Measurements from ENCODE around the gene HLA-DOA.

The HLA-DOA gene

GRCh38 chr6:33015798-33016197 lies 6.4 kb upstream of the HLA-DOA start:
- no peak for DNase-seq

- no peak for DNase-seq
These were observed 5.6 kb upstream of the HLA-DOA start for GRCh38 chr6:33014841-33015634.

DNA sequence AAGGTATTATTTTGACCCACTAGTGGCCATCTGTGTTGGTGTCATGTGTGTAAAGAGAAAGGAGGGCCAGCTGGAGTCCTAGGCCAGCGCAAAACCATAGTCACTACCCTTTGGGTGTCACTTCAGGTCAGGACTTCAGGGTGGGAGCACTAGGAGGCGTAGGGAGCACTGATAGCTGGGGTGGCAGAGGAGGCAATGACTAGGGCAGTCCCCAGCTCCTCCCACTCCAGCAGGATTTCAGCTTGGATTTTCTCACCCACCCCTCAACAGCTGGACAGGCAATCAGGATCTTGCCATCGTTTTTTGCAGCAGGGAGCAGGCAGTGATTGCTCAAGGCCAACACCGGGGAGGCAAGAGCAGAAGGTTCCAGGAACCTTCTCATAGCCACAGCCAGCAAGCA lies 4.2 kb upstream of the HLA-DOA start:
- no peak for DNase-seq

DNA sequence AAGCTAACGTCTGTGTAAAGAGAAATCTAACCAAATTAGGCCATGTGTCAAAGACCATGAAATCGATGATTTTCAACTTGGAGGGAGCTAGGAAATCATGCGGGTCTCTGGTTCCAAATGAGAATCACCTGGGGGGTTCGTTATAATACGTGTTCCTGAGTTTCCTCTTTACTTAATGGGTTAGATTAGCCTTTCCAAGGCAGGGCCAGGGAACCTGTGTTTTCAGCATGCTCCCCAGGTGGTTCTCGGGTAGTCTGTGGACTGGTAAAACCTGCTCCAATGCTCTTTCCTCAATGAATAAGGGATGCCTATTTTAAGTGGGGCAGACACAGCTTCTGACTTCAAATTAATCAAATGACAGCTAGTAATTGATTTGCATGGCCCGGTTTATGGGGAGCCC lies 965 bp upstream of the HLA-DOA start:
- DNase-seq, result no peak

GRCh38 chr6:33007831-33008400 lies 1.5 kb downstream of the HLA-DOA start:
- no peak for DNase-seq

DNA sequence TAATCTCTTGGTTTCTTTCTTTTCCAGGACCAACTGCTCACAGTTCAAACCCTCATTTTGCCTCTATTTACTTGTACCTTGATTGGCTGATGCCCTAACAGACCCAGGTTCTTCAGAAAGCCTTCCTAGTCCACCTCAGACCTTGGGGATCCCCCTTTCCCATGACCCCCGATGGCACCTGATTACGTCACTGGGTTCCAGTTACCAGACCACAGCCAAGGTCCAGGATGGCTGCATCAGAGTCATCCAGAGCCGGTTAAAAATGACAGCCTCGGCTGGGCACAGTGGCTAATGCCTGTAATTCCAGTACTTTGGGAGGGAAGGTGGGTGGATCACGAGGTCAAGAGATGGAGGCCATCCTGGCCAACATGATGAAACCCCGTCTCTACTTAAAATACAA lies 4.5 kb downstream of the HLA-DOA start:
- no peak for DNase-seq

- DNase-seq, result no peak
These were observed 7.7 kb downstream of the HLA-DOA start for GRCh38 chr6:33001685-33002084.

DNA sequence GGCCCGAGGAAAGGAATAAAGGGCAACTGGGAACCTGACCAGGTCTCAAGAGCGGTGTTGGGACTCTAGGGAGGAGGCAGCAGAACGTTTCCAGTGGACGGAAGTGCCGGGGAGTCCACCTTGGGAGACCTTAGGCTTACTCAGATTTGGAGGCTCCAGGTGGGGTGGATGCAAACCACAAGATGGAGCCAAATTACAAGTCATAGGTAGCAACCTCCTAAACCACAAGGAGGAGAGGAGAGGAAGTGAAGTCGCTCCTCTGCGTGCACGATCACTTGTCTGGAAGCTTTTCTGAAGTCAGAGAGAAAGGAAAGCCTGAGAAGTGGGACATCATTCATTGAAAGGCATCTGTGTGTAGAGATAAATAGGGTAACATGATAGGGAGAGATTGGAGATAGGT lies 9.3 kb downstream of the HLA-DOA start:
- no peak for DNase-seq

- no peak for DNase-seq
These were observed 13.9 kb downstream of the HLA-DOA start for GRCh38 chr6:32995448-32995847.

GRCh38 chr6:32993363-32993973 lies 15.9 kb downstream of the HLA-DOA start:
- no peak for DNase-seq

GRCh38 chr6:32991972-32992371 lies 17.4 kb downstream of the HLA-DOA start:
- no peak for DNase-seq

DNA sequence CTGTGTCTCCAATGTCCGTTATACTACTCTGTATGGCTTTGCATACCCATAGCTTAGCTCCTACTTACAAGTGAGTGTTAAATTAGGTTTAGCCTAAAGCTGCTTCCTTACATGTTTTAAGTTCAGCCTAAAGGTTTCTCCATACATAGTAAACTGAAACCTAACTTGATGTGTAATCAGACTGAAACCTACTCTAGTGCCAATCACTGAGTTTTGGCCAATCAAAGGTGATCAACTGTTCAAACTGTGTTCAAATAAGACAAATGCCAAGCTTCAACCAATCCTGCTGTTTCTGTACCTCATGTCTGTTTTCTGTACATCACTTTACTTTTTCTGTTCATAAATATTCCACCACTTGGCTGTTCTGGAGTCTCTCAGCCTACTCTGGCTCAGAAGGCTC lies 20.0 kb downstream of the HLA-DOA start:
- DNase-seq, result no peak

DNA sequence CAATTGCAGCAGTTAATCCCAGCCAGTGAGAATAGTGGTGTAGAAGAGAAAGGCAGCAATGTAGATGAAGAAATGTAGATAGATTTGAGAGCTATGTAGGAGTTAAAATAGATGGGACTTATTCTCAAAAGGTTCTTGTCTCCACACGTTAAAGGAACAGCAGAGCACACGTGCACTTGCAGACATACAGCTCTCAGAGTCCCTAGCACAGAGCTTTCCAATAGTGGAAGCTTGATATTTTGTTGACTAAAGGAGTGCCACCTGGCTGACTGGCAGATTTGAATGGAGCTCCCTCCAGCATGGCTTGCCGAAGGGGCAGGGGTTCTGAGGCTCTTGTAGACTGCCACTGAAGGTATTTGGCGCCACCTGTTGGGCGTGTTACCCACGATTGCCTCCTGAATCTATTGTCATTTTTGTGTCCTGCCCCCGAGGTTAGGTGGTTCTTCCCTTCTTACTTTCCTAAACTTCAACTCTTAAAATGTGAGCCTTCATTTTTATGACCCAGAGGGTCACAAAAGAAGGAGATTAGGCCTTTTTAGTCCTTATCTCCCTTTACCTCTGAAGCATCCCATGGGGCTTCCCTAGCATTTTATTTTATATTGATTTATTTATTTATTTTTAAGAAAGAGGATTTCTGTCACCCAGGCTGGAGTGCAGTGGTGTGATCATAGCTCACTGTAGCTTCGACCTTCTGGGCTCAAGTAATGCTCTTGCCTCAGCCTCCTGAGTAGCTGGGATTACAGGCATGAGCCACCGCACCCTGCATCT lies 24.6 kb downstream of the HLA-DOA start:
- peak; percentile 91 for DNase-seq

- no peak for DNase-seq
These were observed 25.3 kb downstream of the HLA-DOA start for GRCh38 chr6:32983964-32984621.

DNA sequence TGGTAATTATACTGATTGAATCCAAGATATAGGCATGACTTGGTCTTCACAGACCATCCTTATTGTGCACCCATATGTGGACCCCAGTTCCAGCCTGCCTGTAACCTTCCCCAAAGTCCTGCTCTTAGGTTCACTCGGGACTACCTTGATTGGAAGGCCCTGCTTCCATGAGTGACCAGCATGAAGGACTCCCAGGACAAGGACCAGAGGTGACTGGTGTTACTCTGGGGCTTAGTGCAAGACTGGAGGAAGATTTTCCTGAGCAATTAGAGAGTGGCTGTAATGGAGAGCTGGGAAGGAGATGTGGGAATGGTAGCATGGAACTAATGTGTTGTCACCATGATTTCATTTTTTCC lies 25.9 kb downstream of the HLA-DOA start:
- DNase-seq, result no peak

DNA sequence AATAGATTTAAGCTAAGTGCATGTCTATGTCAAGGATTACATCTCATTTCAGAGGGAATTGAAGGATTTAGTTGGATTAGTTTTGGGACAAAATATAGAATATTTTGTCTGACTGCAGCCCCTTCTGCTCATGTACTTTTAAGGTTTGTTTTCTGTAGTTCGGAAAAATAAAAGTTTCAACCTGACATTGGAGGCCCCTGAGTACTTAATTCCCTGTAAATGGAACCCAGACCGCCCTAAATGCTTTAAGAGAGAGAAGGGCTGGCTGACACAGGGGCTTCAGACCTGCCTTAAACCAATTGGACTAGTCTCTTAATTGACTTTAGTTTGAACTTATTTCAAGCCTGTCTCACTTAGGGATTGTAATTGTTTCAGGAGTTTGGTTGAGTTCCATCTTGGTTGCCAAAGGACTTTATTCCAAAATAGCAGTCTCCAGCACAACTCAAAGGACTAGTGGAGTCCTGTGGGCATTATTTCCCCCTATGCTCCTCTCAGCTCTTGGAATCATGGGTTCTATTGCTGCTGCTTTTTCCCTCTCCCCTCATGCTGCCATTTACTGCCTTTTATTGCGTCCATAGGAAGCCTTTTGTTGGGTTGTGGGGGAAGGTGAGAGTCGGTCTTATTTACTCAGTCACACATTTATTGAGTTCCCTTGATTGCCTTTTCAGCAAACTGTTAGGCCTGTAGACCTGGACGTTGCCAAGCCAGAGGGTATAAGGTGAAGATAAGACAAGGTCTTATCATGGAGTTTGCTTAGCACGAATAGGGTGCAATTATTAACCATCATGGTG lies 26.5 kb downstream of the HLA-DOA start:
- no peak for DNase-seq

DNA sequence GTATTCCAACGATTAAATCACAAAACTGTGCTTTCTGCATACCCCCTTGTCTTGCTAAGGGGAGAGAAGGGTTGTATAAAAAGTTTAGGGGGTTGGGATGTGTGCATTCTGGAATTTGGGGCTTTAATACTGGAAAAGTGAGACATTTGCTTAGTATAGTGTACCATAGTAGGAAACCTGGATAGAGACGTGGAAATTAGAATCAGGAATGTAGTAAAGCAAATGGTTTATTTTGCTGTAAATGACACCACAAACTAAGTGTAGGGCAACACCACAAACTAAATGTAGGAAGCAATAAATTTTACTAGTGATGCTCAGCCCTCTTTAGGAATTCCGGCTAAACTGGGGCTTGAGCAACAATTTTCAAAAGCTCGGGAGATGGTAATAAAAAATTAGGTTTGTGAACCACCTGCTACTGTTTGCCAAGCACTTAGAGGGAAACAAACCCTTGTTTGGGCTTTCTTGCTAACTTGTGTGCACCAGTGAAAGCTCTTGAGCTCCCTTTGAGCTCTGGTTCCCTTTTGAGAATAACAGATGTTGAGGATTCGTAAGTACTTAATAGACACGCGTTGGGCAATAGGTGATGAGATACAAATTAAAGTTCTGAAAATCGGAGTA lies 27.2 kb downstream of the HLA-DOA start:
- no peak for DNase-seq

DNA sequence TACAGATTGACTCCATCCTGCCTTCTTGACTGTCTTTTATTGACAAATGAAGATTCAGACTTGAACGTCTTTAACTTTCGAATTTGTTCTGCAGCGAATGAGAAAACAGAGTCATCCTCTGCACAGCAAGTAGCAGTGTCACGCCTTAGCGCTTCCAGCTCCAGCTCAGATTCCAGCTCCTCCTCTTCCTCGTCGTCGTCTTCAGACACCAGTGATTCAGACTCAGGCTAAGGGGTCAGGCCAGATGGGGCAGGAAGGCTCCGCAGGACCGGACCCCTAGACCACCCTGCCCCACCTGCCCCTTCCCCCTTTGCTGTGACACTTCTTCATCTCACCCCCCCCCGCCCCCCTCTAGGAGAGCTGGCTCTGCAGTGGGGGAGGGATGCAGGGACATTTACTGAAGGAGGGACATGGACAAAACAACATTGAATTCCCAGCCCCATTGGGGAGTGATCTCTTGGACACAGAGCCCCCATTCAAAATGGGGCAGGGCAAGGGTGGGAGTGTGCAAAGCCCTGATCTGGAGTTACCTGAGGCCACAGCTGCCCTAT lies 28.8 kb downstream of the HLA-DOA start:
- no peak for DNase-seq

DNA sequence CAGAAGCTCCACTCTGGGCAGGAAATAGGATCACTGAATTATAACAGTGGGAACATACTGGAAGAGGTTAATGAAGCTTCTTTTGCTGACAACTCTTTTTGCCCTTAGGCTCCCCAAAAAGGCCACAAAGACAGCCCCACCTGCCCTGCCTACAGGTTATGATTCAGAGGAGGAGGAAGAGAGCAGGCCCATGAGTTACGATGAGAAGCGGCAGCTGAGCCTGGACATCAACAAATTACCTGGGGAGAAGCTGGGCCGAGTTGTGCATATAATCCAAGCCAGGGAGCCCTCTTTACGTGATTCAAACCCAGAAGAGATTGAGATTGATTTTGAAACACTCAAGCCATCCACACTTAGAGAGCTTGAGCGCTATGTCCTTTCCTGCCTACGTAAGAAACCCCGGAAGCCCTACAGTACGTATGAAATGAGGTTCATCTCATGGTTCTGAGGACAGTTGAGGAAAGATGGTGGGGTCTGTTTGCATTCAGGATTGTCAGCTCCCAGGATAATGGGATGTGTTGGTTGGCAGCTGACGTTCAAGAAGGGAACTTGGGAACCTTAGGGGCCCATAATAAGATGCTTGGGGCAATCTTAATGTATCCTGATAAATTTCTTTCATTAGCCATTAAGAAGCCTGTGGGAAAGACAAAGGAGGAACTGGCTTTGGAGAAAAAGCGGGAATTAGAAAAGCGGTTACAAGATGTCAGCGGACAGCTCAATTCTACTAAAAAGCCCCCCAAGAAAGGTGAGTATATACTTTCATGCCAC lies 29.5 kb downstream of the HLA-DOA start:
- no peak for DNase-seq

DNA sequence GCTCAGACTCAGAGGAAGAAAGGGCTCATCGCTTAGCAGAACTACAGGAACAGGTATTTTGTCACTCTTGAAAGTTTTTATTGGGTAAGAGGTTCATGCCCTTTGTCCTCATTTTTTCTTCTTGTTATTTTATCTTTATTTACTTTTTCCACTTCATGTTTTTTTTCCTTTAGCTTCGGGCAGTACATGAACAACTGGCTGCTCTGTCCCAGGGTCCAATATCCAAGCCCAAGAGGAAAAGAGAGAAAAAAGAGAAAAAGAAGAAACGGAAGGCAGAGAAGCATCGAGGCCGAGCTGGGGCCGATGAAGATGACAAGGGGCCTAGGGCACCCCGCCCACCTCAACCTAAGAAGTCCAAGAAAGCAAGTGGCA lies 31.5 kb downstream of the HLA-DOA start:
- no peak for DNase-seq

All from activated naive CD4-positive, alpha-beta T cell treated with anti-CD3 and anti-CD28 coated beads, Interleukin-2, amount 50 U/mL, for 16 hours (primary cell).